Kidney (tissue), 14 donors: ENCODE results near the gene TBC1D1. TPM values are rescaled to one million over a fixed set of nuclear protein-coding genes. Genes with fewer than 3 reads are reported as not detected.

Experiments
- DNase-seq, 5 donors: peaks; one replicate each; pipeline ENCODE4 v3.0.0-alpha.2; 2013 to 2020
- FAIRE-seq: peaks from 2 replicates; lab custom pipeline; 2012; peaks lifted over from hg19 to GRCh38; lab: Jason Lieb, UNC
- H3K27ac ChIP-seq, 2 donors: one replicate each; pipeline ENCODE4 v1.7.0; 2013; ENCODE audit warnings: low read depth in 2 of 2, low read length in 2 of 2, inconsistent platforms in 1 of 2
- H3K27me3 ChIP-seq: one replicate; pipeline ENCODE4 v1.7.1; 2013; ENCODE audit warnings: low read length, inconsistent platforms; ENCODE audit not compliant: control insufficient read depth, insufficient read depth
- H3K36me3 ChIP-seq, 3 donors: one replicate each; pipeline versions ENCODE4 v1.7.0 to v1.7.1; 2013; ENCODE audit warnings: low read length in 3 of 3, control low read depth in 1 of 3, inconsistent platforms in 1 of 3; ENCODE audit not compliant: insufficient read depth in 3 of 3, control insufficient read depth in 2 of 3
- H3K4me1 ChIP-seq, 3 donors: one replicate each; pipeline versions ENCODE4 v1.7.0 to v1.7.1; 2013; ENCODE audit warnings: low read length in 3 of 3, inconsistent platforms in 1 of 3, low read depth in 1 of 3; ENCODE audit not compliant: control insufficient read depth in 2 of 3, insufficient read depth in 2 of 3
- H3K4me3 ChIP-seq, 3 donors: one replicate each; pipeline versions ENCODE4 v1.7.0 to v1.8.1; 2013; ENCODE audit warnings: low read length in 3 of 3, control low read depth in 1 of 3, inconsistent platforms in 1 of 3
- H3K9ac ChIP-seq, 3 donors: one replicate each; pipeline versions ENCODE4 v1.7.0 to v1.7.1; 2013; ENCODE audit warnings: low read length in 3 of 3, control low read depth in 1 of 3, inconsistent platforms in 1 of 3
- H3K9me3 ChIP-seq, 3 donors: one replicate each; pipeline versions ENCODE4 v1.7.0 to v1.7.1; 2013; ENCODE audit warnings: low read length in 3 of 3, control low read depth in 1 of 3, inconsistent platforms in 1 of 3; ENCODE audit not compliant: control insufficient read depth in 2 of 3, insufficient read depth in 1 of 3
- CTCF ChIP-seq: IDR thresholded peaks from 3 replicates; pipeline ENCODE4 v1.5.1; 2012; ENCODE audit warnings: mild to moderate bottlenecking, moderate library complexity, borderline replicate concordance; ENCODE audit not compliant: insufficient read depth; ENCODE audit errors: extremely low read depth
- intact Hi-C: fragments of 100-400 bp; cut with DNase I; formaldehyde crosslinking; loops from one replicate; pipeline ENCODE4 v1.11.1; 2022
- polyA plus RNA-seq: library from polyadenylated mRNA; stranded (reverse); fragments of 350-450 nt; fragmentation: Illumina TruSeq; extraction: RNeasy Lipid Tissue Mini Kit (QIAGEN cat#74804); gene quantifications from one replicate; pipeline ENCODE4 v1.2.3, GENCODE V29; 2014; ENCODE audit warnings: low read depth, low replicate concordance; ENCODE audit not compliant: insufficient read depth
- total RNA-seq: library from RNA; stranded (reverse); fragmentation: NEBNext Ultra II Directional; extraction: Animal tissue kit (Norgen Biotek cat#: 25700); gene quantifications from one replicate; pipeline ENCODE4 v1.2.1, GENCODE V29; 2021
- donor health status: control.
- donor health status: control.
- donor health status: control.
- donor health status: control.
- donor health status: control.
- donor health status: DM: yes; HTN: yes; CAD: no.
- donor health status: Normal renal cell carcinoma (clear cell type).

Gene TBC1D1
- total and polyA plus RNA-seq, 2 donors from 2014 or later: 170 to 182 TPM

- intact Hi-C loops: no loop called here
- no peak for TF ChIP-seq CTCF
- H3K27me3 ChIP-seq: no peaks in the 10 kb centered on the region
- no peaks in the 10 kb centered on the region for H3K4me1 ChIP-seq
- no peak for DNase-seq
- no peaks in the 10 kb centered on the region for H3K36me3 ChIP-seq
- H3K9ac ChIP-seq: no peak overlapping the region
- H3K27ac ChIP-seq: no peak overlapping the region
- H3K4me3 ChIP-seq: no peak overlapping the region
- H3K9me3 ChIP-seq: no peaks in the 10 kb centered on the region
- no peak for FAIRE-seq
Observed at GRCh38 chr4:37934096-37934495, 43.2 kb downstream of the TBC1D1 start.

- no peaks in the 10 kb centered on the region for H3K4me1 ChIP-seq
- no peak for FAIRE-seq
- intact Hi-C loops: no loop called here
Observed at GRCh38 chr4:37934609-37935008, 43.7 kb downstream of the TBC1D1 start.

GRCh38 chr4:37935026-37935425 lies 44.1 kb downstream of the TBC1D1 start:
- intact Hi-C loops: no loop called here
- no peak for FAIRE-seq

More at GRCh38 chr4:37934609-37935008, 43.7 kb downstream of the TBC1D1 start:
- Histone ChIP-seq H3K27ac (no peak overlapping the region), H3K36me3 (no peaks in the 10 kb centered on the region), H3K27me3 (no peaks in the 10 kb centered on the region), H3K9ac (no peak overlapping the region), H3K9me3 (no peaks in the 10 kb centered on the region), H3K4me3 (no peak overlapping the region)
- no peak for TF ChIP-seq CTCF
- DNase-seq: no peak

More at GRCh38 chr4:37935026-37935425, 44.1 kb downstream of the TBC1D1 start:
- TF ChIP-seq CTCF: no peak
- Histone ChIP-seq H3K27ac (no peak overlapping the region), H3K4me1 (no peaks in the 10 kb centered on the region), H3K9ac (no peak overlapping the region), H3K4me3 (no peak overlapping the region), H3K36me3 (no peaks in the 10 kb centered on the region), H3K27me3 (no peaks in the 10 kb centered on the region), H3K9me3 (no peaks in the 10 kb centered on the region)
- no peak for DNase-seq
